Measurements from ENCODE around the gene UQCRC2.
"Not testable (repeated sequence)": the region's sequence is repeated elsewhere in the genome, so short reads cannot be mapped to it uniquely, and the experiment has no call there.

The UQCRC2 gene

DNA sequence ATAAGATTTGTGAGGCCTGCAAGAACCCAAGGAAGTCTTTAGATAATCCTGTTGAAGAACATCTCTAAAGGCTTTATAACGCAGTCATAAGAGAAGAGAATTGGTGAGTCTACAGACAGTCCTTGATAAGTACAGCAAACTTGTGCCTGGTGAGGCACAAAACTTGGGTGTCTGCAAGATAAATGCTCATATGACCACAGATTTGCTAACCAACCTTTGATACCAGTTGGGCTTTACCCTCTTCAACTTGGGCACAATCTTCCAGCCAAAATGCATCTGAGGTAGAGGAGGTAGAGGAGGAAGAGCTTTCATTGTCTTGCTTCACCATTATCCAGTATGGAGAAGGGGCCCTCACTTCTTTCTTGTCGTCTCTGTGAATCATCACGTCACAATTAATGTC lies 30.9 kb downstream of the UQCRC2 start:
- DNase-seq: no peak

DNA sequence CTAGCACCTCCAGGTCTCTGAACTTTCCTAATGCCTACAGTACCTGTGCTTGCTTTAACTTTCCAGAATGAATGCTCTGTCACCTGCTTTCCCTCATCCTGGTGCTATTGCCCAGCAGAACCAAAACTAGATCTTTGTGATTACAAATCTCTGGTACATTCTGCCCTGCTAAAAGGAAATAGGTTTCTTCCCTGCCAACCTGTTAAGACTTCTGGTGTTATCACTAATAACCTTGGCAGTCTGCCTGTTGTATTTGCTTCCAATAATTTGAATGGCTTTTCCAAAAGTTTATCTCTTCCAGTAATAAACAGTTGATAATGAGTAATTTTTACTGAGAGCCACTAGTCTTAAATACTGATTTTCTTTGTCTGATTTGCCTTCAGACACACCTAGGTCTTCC lies 32.4 kb downstream of the UQCRC2 start:
- no peak for DNase-seq

DNA sequence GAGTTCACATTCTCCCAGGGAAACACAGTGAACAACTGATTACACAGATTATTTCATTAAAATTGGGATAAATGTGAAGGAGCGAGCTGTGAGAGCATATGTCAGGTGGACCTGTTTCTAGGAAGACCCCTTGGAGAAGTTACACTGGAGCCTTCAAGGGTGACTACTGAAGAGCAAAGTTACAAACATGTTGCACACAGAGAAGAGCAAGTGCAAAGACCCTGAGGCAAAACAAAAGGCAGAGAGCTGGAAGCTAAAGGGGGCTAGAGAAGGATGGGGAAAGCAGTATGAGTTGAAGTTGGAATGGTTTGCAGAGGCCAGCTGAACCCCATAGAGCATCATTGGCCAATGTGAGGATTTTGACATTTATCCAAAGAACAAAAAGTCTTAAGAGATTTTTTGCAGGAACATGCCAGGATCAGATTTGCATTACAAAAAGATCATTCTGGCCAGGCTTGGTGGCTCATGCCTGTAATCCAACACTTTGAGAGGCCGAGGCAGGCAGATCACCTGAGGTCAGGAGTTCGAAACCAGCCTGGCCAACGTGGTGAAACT lies 33.6 kb downstream of the UQCRC2 start:
- DNase-seq: no peak

DNA sequence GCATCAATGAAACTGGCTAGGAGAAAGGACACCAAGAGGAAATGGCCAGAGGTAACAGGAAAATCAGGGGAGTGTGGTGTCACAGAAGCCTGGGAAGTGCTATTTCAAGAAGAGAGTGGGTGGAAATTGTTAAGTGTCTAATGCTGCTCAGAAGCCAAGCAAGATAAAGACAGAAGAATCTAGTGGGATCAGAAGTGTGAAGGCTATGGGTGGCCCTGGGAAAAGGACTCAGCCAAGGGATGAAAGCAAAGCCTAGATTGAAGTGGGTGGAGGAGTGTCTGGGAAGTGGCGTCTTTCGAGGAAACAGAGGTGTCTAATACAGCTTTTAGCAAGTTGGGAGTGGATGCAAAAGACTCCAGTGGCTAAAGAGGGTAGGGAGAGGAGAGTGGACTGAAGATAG lies 34.3 kb downstream of the UQCRC2 start:
- DNase-seq: no peak

DNA sequence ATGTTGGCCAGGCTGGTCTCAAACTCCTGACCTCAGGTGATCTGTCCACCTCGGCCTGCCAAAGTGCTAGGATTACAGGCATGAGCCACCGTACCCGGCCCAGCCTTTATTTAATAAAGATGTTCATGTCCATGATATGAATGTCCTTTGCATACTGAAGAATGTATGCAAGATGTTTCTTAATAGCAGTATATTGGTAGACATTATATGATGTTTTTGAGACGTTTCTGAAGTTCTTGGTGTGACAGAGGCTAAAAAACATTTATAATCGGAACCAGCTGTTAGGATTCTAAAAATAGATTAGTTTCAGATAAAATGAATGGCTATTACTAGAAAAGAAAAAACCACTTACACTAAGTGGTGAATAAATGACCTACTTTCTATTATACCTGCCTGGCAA lies 36.0 kb downstream of the UQCRC2 start:
- no peak for DNase-seq

- no peak for DNase-seq
Measured at GRCh38 chr16:21989751-21990150, 36.6 kb downstream of the UQCRC2 start.

DNA sequence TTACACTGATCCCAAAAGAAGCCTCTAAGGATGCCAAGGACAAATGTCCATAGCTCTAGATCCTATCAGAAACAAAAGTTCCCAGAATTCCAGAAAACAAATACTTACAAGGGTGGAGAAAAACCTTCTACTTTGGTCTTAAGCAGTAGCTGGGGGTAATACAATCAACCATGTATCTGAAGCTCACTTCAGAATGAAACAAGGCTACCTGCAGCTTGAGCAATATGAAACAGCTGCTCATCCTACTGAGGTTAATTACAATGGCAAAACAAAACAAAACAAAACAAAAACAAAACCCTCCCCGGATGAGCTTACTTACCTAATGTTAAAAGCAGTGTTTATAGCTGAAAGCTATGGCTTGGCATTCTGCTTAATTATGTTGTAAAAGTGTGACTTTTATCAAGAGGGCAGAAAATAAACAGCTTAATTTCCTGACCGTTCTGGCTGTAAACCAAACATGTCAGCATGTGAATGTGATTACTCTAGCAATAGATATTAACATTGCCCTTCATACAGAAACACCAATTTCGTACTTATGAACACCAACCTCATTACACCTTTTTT lies 37.3 kb downstream of the UQCRC2 start:
- DNase-seq: no peak

DNA sequence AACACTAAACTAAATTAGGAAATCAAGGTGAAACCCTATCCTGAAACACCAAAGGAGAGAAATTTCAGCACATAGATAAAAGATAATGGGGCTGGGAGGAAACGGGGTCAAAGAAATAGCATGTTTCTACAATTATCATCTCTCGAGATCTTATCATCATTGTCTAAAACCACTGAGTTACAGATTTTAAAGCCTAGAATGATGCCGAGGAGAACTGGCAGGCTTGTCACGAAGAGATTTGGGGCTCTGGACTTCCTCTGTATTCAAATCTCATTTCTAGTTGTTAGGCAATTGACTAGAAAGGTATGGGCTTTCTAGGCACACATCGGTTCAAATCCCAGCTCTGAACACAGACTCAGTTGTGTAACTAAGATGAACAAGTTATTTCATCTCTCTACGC lies 38.5 kb downstream of the UQCRC2 start:
- no peak for DNase-seq

GRCh38 chr16:21994856-21995465 lies 41.8 kb downstream of the UQCRC2 start:
- no peak for DNase-seq

DNA sequence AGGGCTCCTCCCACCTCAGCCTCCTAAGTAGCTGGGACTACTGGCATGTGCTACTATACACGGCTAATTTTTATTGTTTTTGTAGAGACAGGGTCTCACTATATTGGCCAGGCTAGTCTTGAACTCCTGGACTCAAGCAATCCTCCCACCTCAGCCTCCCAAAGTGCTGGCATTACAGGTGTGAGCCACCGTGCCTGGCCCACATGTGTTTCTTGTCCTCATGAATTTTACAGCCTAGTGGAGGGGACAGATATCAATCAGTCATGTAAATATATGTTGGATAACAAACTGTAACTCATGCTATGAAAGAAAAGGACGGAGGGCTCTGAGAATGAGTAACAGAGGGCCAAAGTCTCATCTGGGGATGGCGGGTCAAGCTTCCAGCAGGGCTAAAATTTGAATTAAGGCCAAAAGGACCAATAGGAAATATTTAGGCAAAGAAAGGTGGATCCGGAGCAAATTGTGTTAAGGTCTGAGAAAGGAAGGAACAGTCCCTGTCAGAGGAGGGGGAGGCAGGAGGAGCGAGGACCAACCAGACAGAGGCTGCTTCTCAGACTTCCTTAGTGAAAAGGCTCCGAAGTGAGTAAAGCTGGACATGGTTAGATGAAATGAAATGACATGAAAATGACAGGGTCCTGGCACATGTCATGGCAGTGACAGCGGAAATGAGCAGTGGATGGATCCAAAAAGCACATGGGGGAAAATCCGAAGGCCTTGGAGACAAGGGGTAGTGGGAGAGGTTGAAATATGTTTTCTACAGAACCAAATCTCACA lies 43.9 kb downstream of the UQCRC2 start:
- no peak for DNase-seq

DNA sequence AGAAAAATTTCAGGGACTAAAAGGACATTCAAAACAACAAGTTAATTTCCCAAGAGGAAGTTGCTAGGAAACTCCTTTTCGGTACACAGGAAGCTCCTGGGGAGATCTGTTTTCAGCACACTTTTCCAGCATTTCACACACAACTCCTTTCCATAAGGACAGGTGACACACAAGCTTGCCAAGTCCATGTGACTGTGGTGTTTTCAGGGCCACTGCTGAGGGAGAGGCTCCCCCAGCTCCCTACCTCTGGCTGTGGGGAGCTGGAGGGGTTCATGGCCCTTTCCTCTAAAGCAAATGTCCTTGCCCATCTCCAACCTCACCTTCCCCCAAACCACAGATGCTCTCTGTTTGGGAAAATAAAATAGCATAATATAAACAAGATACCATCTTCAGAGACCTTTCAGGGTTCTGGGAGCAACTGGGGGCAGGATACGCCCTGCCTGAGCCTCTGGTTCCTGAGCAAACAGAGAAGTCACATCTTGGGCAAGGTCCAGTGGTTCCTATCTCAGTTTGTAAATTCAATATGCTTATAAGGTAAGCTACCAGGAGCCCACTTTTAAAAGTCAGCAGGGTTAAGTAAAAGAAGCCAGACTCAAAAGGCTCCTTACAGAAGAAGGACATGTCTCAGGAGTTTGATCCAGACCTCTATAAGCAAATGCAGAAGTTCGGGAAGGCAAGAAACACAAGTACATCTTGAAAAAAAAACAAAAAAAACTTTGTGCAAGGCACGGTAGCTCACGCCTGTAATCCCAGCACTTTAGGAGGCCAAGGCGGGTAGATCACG lies 44.7 kb downstream of the UQCRC2 start:
- DNase-seq: no peak

GRCh38 chr16:22001591-22001990 lies 48.4 kb downstream of the UQCRC2 start:
- no peak for DNase-seq

GRCh38 chr16:22002047-22002446 lies 48.9 kb downstream of the UQCRC2 start:
- DNase-seq: not testable (repeated sequence)

DNA sequence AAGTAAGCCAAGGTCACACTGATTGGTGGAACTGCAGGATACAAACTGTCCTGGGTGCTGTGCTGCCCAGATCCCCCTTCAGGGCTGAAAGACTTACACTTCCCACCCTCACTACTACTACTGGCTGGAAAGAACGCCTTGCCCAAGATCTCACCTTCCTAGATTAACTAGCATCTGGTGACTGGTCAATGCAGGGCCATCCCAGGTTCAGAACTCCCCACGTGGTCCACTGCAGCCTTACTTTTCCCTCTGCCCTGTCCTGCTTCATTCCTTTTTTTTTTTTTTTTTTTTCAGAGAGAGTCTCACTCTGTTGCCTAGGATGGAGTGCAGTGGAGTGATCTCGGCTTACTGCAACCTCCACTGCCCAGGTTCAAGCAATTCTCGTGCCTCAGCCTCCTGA lies 50.0 kb downstream of the UQCRC2 start:
- DNase-seq: no peak

GRCh38 chr16:22004341-22004740 lies 51.2 kb downstream of the UQCRC2 start:
- no peak for DNase-seq

DNA sequence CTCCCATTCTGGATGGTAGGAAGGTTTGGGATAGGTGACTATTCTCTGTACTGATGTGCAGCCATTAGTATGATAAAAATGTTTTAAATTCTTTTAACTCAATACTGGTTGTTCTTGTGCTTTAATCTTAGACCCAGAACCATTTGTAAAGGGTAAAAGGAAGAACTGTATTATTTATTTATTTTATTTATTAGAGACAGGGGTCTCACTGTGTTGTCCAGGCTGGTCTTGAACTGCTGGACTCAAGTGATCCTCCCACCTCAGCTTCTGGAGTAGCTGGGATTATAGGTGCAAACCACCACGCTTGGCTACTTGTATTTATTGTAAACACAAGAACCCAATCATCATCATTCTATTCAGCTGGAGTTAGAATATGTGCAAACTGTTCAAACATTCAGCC lies 52.6 kb downstream of the UQCRC2 start:
- DNase-seq: no peak

- no peak for DNase-seq
Measured at GRCh38 chr16:22006636-22007035, 53.5 kb downstream of the UQCRC2 start.

DNA sequence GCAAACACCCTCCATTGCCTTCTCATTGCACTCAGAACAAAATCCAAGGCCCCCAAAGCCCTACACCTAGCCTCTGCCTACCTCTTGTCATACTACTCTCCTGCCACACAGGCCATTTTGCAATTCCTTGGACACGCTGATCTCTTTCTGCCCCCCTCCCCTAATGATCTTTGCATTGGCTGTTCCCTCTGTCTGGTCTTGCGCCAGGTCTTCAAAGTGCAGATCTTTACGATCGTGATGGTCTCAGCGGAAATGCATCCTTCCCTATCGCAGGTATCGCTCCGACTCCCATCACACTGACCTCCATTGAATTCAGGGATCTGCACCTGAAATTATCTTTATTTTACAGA lies 54.0 kb downstream of the UQCRC2 start:
- no peak for DNase-seq

GRCh38 chr16:22007509-22008214 lies 54.5 kb downstream of the UQCRC2 start, which contains the start of gene MOSMO:
MOSMO (plus strand) TSS chr16:22008111; CDS start chr16:22008302, 191 bp downstream.
- DNase-seq: peak; percentile 32

- DNase-seq: no peak
Measured at GRCh38 chr16:22008215-22009059, 55.3 kb downstream of the UQCRC2 start.

DNA sequence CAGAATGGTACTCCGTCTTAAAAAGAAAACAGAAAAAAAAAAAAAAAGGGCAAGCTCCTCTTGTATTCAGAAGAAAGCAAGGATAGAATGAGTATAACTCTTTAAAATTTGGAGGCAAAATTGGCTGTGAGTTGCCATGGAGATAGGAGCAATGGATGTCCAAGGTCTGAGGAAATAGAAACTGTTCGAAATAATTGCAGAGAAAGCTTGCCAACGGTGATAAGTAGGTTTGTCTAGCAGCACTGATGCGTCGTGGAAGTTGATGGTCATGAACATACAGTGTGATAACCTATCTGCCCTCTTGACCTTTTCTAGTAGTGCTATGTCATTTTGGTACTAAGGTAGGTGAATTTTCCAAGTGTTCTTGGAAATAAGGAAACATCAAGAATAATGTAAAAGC lies 57.7 kb downstream of the UQCRC2 start:
- no peak for DNase-seq

GRCh38 chr16:22012241-22012640 lies 59.1 kb downstream of the UQCRC2 start:
- DNase-seq: no peak
